Left forelimb (tissue), 1 donor: ENCODE data around the gene ZNF888.
"Not testable (repeated sequence)": the region's sequence is repeated elsewhere in the genome, so short reads cannot be mapped to it uniquely, and the experiment has no call there.

ENCODE experiments used
- DNase-seq: peaks from one replicate; pipeline ENCODE4 v3.0.0-alpha.2; 2018; ENCODE audit warnings: low spot score

The ZNF888 gene

GRCh38 chr19:52872996-52873395 is 50.2 kb downstream of the ZNF888 start:
- not testable (repeated sequence) for DNase-seq

GRCh38 chr19:52871466-52871865 is 51.8 kb downstream of the ZNF888 start:
- no peak for DNase-seq

- not testable (repeated sequence) for DNase-seq
Measured at GRCh38 chr19:52868031-52868430, 55.2 kb downstream of the ZNF888 start.

GRCh38 chr19:52857378-52858191 is 65.6 kb downstream of the ZNF888 start, which contains the start of gene ZNF468:
TSS of gene ZNF468 (minus strand) at chr19:52857619. CDS start at chr19:52854272, 3,347 bp downstream.
- DNase-seq, result peak; percentile 79

- not testable (repeated sequence) for DNase-seq
Measured at GRCh38 chr19:52856540-52857377, 66.5 kb downstream of the ZNF888 start.
